ENCODE results near the gene CACNA2D2.

DNA sequence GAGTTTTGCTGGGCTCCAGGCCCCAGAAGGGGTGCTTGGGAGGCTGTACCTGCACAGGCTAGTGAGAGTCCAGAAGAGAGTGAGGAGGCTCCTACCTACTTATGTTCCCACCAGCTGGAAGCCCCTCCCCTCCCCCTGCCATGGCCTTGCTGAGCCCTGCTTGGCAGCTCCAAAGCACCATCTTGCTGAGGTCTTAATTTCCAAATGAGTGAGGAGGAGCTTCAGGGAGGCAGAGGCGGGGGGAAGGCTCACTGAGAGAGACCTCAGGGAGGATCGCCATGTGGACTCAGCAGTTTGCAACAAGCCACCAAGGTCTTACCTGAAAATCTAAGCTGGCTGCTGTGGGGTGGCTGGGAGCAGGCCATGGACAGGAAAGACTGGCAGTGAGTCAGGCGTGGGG lies 8.7 kb upstream of the CACNA2D2 start:
- TF ChIP-seq POLR2A (IDR thresholded peaks at IDR 0.05), result no peak
- TF ChIP-seq, protein P1, sequence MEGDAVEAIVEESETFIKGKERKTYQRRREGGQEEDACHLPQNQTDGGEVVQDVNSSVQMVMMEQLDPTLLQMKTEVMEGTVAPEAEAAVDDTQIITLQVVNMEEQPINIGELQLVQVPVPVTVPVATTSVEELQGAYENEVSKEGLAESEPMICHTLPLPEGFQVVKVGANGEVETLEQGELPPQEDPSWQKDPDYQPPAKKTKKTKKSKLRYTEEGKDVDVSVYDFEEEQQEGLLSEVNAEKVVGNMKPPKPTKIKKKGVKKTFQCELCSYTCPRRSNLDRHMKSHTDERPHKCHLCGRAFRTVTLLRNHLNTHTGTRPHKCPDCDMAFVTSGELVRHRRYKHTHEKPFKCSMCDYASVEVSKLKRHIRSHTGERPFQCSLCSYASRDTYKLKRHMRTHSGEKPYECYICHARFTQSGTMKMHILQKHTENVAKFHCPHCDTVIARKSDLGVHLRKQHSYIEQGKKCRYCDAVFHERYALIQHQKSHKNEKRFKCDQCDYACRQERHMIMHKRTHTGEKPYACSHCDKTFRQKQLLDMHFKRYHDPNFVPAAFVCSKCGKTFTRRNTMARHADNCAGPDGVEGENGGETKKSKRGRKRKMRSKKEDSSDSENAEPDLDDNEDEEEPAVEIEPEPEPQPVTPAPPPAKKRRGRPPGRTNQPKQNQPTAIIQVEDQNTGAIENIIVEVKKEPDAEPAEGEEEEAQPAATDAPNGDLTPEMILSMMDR (IDR thresholded peaks at IDR 0.05), result no peak

Data from adrenal gland (tissue), 5 donors.